Sigmoid colon (tissue), 4 donors: ENCODE data around the gene RBBP8.

Source experiments
- CTCF ChIP-seq, 4 experiments: fragments of 450-650 bp in 3 of 4; fragments of 200-600 bp in 1 of 4; IDR thresholded peaks; one replicate each; pipeline ENCODE4 v1.5.1; 2016 to 2019; ENCODE audit warnings: antibody characterized with exemption in 4 of 4, mild to moderate bottlenecking in 3 of 4, moderate library complexity in 2 of 4
- EP300 ChIP-seq, 4 donors: sonication (generic); formaldehyde crosslinking; IDR thresholded peaks; one replicate each; pipeline ENCODE4 v1.6.1; 2017; ENCODE audit warnings: antibody characterized with exemption in 4 of 4
- POLR2A ChIP-seq, 2 donors: fragments of 450-650 bp; IDR thresholded peaks; one replicate each; pipeline ENCODE4 v1.6.1; 2016; ENCODE audit warnings: antibody characterized with exemption in 2 of 2, mild to moderate bottlenecking in 2 of 2, moderate library complexity in 2 of 2
- POLR2AphosphoS5 ChIP-seq, 4 donors: sonication (generic); formaldehyde crosslinking; IDR thresholded peaks; one replicate each; pipeline ENCODE4 v1.6.1; 2017; ENCODE audit warnings: antibody characterized with exemption in 4 of 4

- no peak for TF ChIP-seq CTCF (IDR thresholded peaks at IDR 0.05)
- TF ChIP-seq POLR2AphosphoS5 (IDR thresholded peaks at IDR 0.05), result no peak
- no peak for TF ChIP-seq EP300 (IDR thresholded peaks at IDR 0.05)
- TF ChIP-seq POLR2A (IDR thresholded peaks at IDR 0.05), result no peak
These were observed 40.9 kb downstream of the RBBP8 start for GRCh38 chr18:22974001-22974400.
